ENCODE data around the gene ESR1.

The ESR1 gene

GRCh38 chr6:152173957-152174356 lies 366.5 kb downstream of the ESR1 start:
- no peak for DNase-seq (ENCODE audit: low read depth in 2 of 2)

DNA sequence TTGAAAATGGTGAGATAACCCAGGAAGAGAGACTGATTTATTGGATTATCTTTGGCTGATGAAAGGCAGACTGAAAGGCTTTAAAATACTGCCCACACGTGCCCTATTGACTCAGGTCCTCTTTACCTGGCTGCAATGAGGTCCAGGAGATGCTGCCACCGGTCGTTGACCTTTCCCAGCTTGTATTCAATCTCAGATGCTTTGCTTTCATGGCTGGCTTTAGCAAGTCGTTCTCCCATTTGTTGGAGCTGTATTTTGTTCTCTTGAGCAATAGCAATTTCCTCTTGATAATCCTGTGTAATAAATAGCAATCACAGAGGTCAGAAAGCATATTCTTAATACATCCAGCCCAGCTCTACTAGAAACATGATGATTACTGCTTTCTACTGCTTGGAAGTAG lies 368.8 kb downstream of the ESR1 start:
- DNase-seq (ENCODE audit: low read depth in 2 of 2) = no peak
